HCT116 (cell line): ENCODE data around the gene ISOC1. TPM values are rescaled to one million over a fixed set of nuclear protein-coding genes. Genes with fewer than 3 reads are reported as not detected.

Experiments used
- ATAC-seq: fragments of 200-7000 bp; cut with Tn5 transposase; 2 replicates; pipeline ENCODE4 v1.9.1; 2020; ENCODE audit warnings: mild to moderate bottlenecking, moderate library complexity
- BruUV-seq: library from RNA; stranded (reverse); fragments of 400-500 nt; replicated peaks from 2 replicates; lab custom pipeline; 2021; lab: Mats Ljungman, UMichigan
- CTCF ChIA-PET: fragments of 300-600 bp; sonication (Branson Sonifier 250); formaldehyde crosslinking; loops from one replicate; lab custom pipeline; 2021; ENCODE audit warnings: antibody characterized with exemption; lab: Charles Lee
- POLR2A ChIA-PET: fragments of 300-600, 350-600 bp; sonication (Branson Sonifier 250); formaldehyde crosslinking; loops from one replicate; lab custom pipeline; 2021; ENCODE audit warnings: antibody characterized with exemption; lab: Charles Lee
- RAD21 ChIA-PET, 2 experiments: fragments of 300-600 bp; sonication (Branson Sonifier 250); formaldehyde crosslinking; loops; one replicate each; lab custom pipeline; 2023; ENCODE audit warnings: low total read pairs in 2 of 2; ENCODE audit not compliant: uncharacterized antibody in 2 of 2, unreplicated experiment in 2 of 2, low non-redundant PET in 1 of 2; lab: Charles Lee
- DNase-seq: peaks from one replicate; pipeline ENCODE4 v3.0.0-alpha.2; 2010; ENCODE audit warnings: low read depth, low spot score
- H2AFZ ChIP-seq: fragments of 200-600 bp; shearing (Covaris generic), sonication (generic); 2 replicates; pipeline ENCODE4 v1.6.1; 2017; ENCODE audit warnings: low read depth, mixed run types, mixed read lengths, antibody characterized with exemption, low read length; ENCODE audit not compliant: poor library complexity, severe bottlenecking
- H3K27ac ChIP-seq: 2 replicates; pipeline ENCODE4 v1.5.1; 2012; ENCODE audit warnings: low read depth, low read length
- H3K27me3 ChIP-seq: fragments of 200-600 bp; sonication (generic); 2 replicates; pipeline ENCODE4 v1.6.1; 2016; ENCODE audit warnings: mixed run types, low read length, mixed read lengths; ENCODE audit not compliant: insufficient read depth
- H3K36me3 ChIP-seq, 2 experiments: fragments of 200-500 bp in 1 of 2; fragments of 200-600 bp in 1 of 2; sonication (Bioruptor generic) in 1 of 2; sonication (generic) in 1 of 2; 2 replicates each; pipeline versions ENCODE4 v1.5.1 to v1.6.1; 2014 to 2016; ENCODE audit warnings: low read length in 2 of 2, inconsistent platforms in 1 of 2, mixed read lengths in 1 of 2, mixed run types in 1 of 2; ENCODE audit not compliant: insufficient read depth in 2 of 2, control insufficient read depth in 1 of 2
- H3K4me1 ChIP-seq, 2 experiments: fragments of 200-600 bp in 1 of 2; sonication (generic) in 1 of 2; 2 replicates each; pipeline versions ENCODE4 v1.5.1 to v1.6.1; 2012 to 2017; ENCODE audit warnings: low read length in 2 of 2, inconsistent platforms in 1 of 2, mild to moderate bottlenecking in 1 of 2, mixed read lengths in 1 of 2, mixed run types in 1 of 2, moderate library complexity in 1 of 2; ENCODE audit not compliant: insufficient read depth in 2 of 2, control insufficient read depth in 1 of 2
- H3K4me2 ChIP-seq: fragments of 200-600 bp; sonication (generic); 2 replicates; pipeline ENCODE4 v1.6.1; 2017; ENCODE audit warnings: mixed run types, low read length, mixed read lengths
- H3K4me3 ChIP-seq, 2 experiments: fragments of 200-600 bp in 1 of 2; sonication (generic) in 1 of 2; replicated peaks in 1 of 2; 2 replicates each; pipeline ENCODE4 v1.5.1; 2011 to 2016; ENCODE audit warnings: low read length in 2 of 2, control low read depth in 1 of 2, low read depth in 1 of 2, mild to moderate bottlenecking in 1 of 2, mixed read lengths in 1 of 2, mixed run types in 1 of 2
- H3K79me2 ChIP-seq: fragments of 200-600 bp; sonication (generic); 2 replicates; pipeline ENCODE4 v1.6.1; 2017; ENCODE audit warnings: mild to moderate bottlenecking, mixed run types, low read length, moderate library complexity, mixed read lengths; ENCODE audit not compliant: insufficient read depth
- H3K9ac ChIP-seq: fragments of 200-600 bp; sonication (generic); 2 replicates; pipeline ENCODE4 v1.6.1; 2016; ENCODE audit warnings: low read length, mixed read lengths
- H3K9me2 ChIP-seq: fragments of 200-600 bp; sonication (generic), shearing (Covaris generic); 2 replicates; pipeline ENCODE4 v1.6.1; 2017; ENCODE audit warnings: mixed run types, mild to moderate bottlenecking, moderate library complexity; ENCODE audit not compliant: insufficient read depth
- H3K9me3 ChIP-seq, 2 experiments: fragments of 200-500 bp in 1 of 2; fragments of 200-600 bp in 1 of 2; sonication (Bioruptor generic) in 1 of 2; sonication (generic) in 1 of 2; 2 replicates each; pipeline ENCODE4 v1.6.1; 2014 to 2017; ENCODE audit warnings: low read length in 2 of 2, mixed read lengths in 2 of 2, inconsistent platforms in 1 of 2, low read depth in 1 of 2, mild to moderate bottlenecking in 1 of 2, mixed run types in 1 of 2, moderate library complexity in 1 of 2; ENCODE audit not compliant: control insufficient read depth in 1 of 2, insufficient read depth in 1 of 2
- H4K20me1 ChIP-seq: fragments of 200-600 bp; sonication (generic), shearing (Covaris generic); 2 replicates; pipeline ENCODE4 v1.6.1; 2017; ENCODE audit warnings: mixed run types, mild to moderate bottlenecking, moderate library complexity; ENCODE audit not compliant: insufficient read depth
- CBX3 ChIP-seq: IDR thresholded peaks from 2 replicates; pipeline ENCODE4 v1.6.1; 2012; ENCODE audit warnings: low read depth
- CTCF ChIP-seq, 3 experiments: fragments of 200-600 bp in 1 of 3; sonication (generic) in 1 of 3; IDR thresholded peaks in 2 of 3; conservative IDR thresholded peaks in 1 of 3; 2 replicates each; pipeline ENCODE4 v1.5.1; 2012 to 2017; ENCODE audit warnings: low read depth in 2 of 3, low read length in 2 of 3, antibody characterized with exemption in 1 of 3, borderline replicate concordance in 1 of 3, control low read depth in 1 of 3, mild to moderate bottlenecking in 1 of 3, mixed read lengths in 1 of 3, mixed run types in 1 of 3, moderate library complexity in 1 of 3; ENCODE audit not compliant: insufficient read depth in 1 of 3
- EGR1 ChIP-seq: IDR thresholded peaks from 2 replicates; pipeline ENCODE4 v1.6.1; 2012; ENCODE audit warnings: low read depth
- ELF1 ChIP-seq: IDR thresholded peaks from 2 replicates; pipeline ENCODE4 v1.6.1; 2012; ENCODE audit warnings: low read depth, borderline replicate concordance
- EZH2 ChIP-seq: fragments of 200-600 bp; sonication (generic); IDR thresholded peaks from 2 replicates; pipeline ENCODE4 v1.6.1; 2017; ENCODE audit warnings: antibody characterized with exemption, mixed run types
- FOSL1 ChIP-seq: IDR thresholded peaks from 2 replicates; pipeline ENCODE4 v1.6.1; 2012; ENCODE audit warnings: low read depth
- JUND ChIP-seq: IDR thresholded peaks from 2 replicates; pipeline ENCODE4 v1.6.1; 2012
- MAX ChIP-seq: IDR thresholded peaks from 2 replicates; pipeline ENCODE4 v1.6.1; 2012
- POLR2A ChIP-seq: IDR thresholded peaks from 2 replicates; pipeline ENCODE4 v1.7.0; 2011; ENCODE audit warnings: borderline replicate concordance; ENCODE audit not compliant: insufficient read depth, insufficient read length; ENCODE audit errors: extremely low read depth
- POLR2AphosphoS5 ChIP-seq: IDR thresholded peaks from 2 replicates; pipeline ENCODE4 v1.6.1; 2011; ENCODE audit warnings: mild to moderate bottlenecking, low read depth, low read length, moderate library complexity
- RAD21 ChIP-seq: IDR thresholded peaks from 2 replicates; pipeline ENCODE4 v1.6.1; 2012; ENCODE audit warnings: low read depth, mild to moderate bottlenecking
- SIN3A ChIP-seq: IDR thresholded peaks from 2 replicates; pipeline ENCODE4 v1.6.1; 2012; ENCODE audit warnings: low read depth
- SRF ChIP-seq: IDR thresholded peaks from 2 replicates; pipeline ENCODE4 v1.6.1; 2012; ENCODE audit warnings: low read depth
- YY1 ChIP-seq: IDR thresholded peaks from 2 replicates; pipeline ENCODE4 v1.6.1; 2011; ENCODE audit warnings: low read length, low read depth, moderate library complexity, mild to moderate bottlenecking; ENCODE audit not compliant: insufficient replicate concordance; ENCODE audit errors: extremely low read depth
- ZBTB33 ChIP-seq: IDR thresholded peaks from 2 replicates; pipeline ENCODE4 v1.6.1; 2011; ENCODE audit warnings: mild to moderate bottlenecking, low read length, moderate library complexity; ENCODE audit not compliant: insufficient replicate concordance; ENCODE audit errors: extremely low read depth
- ZFX ChIP-seq: fragments of 450-650 bp; IDR thresholded peaks from 2 replicates; pipeline ENCODE4 v1.6.1; 2017
- intact Hi-C: fragments of 100-400 bp; cut with micrococcal nuclease; formaldehyde crosslinking; loops from 2 replicates; pipeline ENCODE4 v1.10.0; 2022
- total RNA-seq: library from RNA; stranded (reverse); gene quantifications from one replicate; pipeline ENCODE4 v1.2.1, GENCODE V29; 2021; ENCODE audit not compliant: unreplicated experiment

The ISOC1 gene
- total RNA-seq, 1 experiment from 2014 or later, result 42.9 TPM

- no peaks in the 10 kb centered on the region for H4K20me1 ChIP-seq
- RAD21 ChIA-PET, result no interaction called here
- no peaks in the 10 kb centered on the region for H3K9me2 ChIP-seq
- no peak overlapping the region for H2AFZ ChIP-seq
- no peak overlapping the region for H3K4me3 ChIP-seq
- H3K27me3 ChIP-seq, result no peaks in the 10 kb centered on the region
- POLR2A ChIA-PET, result no interaction called here
- H3K27ac ChIP-seq, result no peak overlapping the region
- no peaks in the 10 kb centered on the region for H3K9me3 ChIP-seq
- intact Hi-C loops, result no loop called here
- H3K4me2 ChIP-seq, result no peak overlapping the region
- BruUV-seq, result no TSS peak
- no peak overlapping the region for H3K9ac ChIP-seq
- DNase-seq (no peak), ATAC-seq (no peak)
- CTCF ChIA-PET, result no interaction called here
- H3K4me1 ChIP-seq, result no peaks in the 10 kb centered on the region
- no peaks in the 10 kb centered on the region for H3K36me3 ChIP-seq
- no peaks in the 10 kb centered on the region for H3K79me2 ChIP-seq
- TF ChIP-seq POLR2A (no peak), JUND (no peak), CBX3 (no peak), YY1 (no peak)
These were observed 25.3 kb upstream of the ISOC1 start for GRCh38 chr5:129069292-129069691.

GRCh38 chr5:129073111-129073510 lies 21.4 kb upstream of the ISOC1 start:
- no peak overlapping the region for H3K4me2 ChIP-seq
- no TSS peak for BruUV-seq
- no peak overlapping the region for H3K27ac ChIP-seq
- no peaks in the 10 kb centered on the region for H3K79me2 ChIP-seq
- ChIA-PET POLR2A (no interaction called here), RAD21 (no interaction called here), CTCF (no interaction called here)
- no peaks in the 10 kb centered on the region for H3K36me3 ChIP-seq
- intact Hi-C loops, result no loop called here
- no peaks in the 10 kb centered on the region for H3K4me1 ChIP-seq
- no peak overlapping the region for H2AFZ ChIP-seq
- H3K9ac ChIP-seq, result no peak overlapping the region
- H4K20me1 ChIP-seq, result no peaks in the 10 kb centered on the region
- DNase-seq, result no peak
- no peaks in the 10 kb centered on the region for H3K27me3 ChIP-seq
- H3K4me3 ChIP-seq, result no peak overlapping the region
- no peaks in the 10 kb centered on the region for H3K9me2 ChIP-seq
- ATAC-seq, result no peak
- H3K9me3 ChIP-seq, result no peaks in the 10 kb centered on the region
- no peak for TF ChIP-seq ELF1
- no peak for TF ChIP-seq EZH2
- no peak for TF ChIP-seq JUND
- TF ChIP-seq POLR2AphosphoS5, result no peak
- no peak for TF ChIP-seq EGR1
- TF ChIP-seq CTCF (IDR thresholded peaks at IDR 0.05 in 2 of 3, conservative IDR thresholded peaks at IDR 0.05 in 1 of 3; ENCODE audit: borderline replicate concordance in 1 of 3, insufficient read depth in 1 of 3, low read depth in 2 of 3, low read length in 2 of 3), result no peak
- no peak for TF ChIP-seq ZFX
- no peak for TF ChIP-seq SRF
- no peak for TF ChIP-seq SIN3A
- no peak for TF ChIP-seq ZBTB33
- no peak for TF ChIP-seq POLR2A
- TF ChIP-seq MAX, result no peak
- no peak for TF ChIP-seq FOSL1
- TF ChIP-seq CBX3, result no peak
- TF ChIP-seq RAD21, result no peak
